GM18526 (cell line): ENCODE measurements around the gene MT1G.

Experiments
- POLR2A ChIP-seq: IDR thresholded peaks from 3 replicates; pipeline ENCODE4 v1.6.1; 2011; ENCODE audit not compliant: insufficient read length; ENCODE audit errors: extremely low read depth

MT1G gene

GRCh38 chr16:56667581-56668571 lies at the start of gene MT1G:
MT1G (minus strand) TSS chr16:56668065; CDS start chr16:56667993, 72 bp downstream.
- TF ChIP-seq POLR2A: no peak

- TF ChIP-seq POLR2A: no peak
These were observed 48.9 kb upstream of the MT1G start for GRCh38 chr16:56716761-56717160.

GRCh38 chr16:56715126-56715525 lies 47.3 kb upstream of the MT1G start:
- no peak for TF ChIP-seq POLR2A

DNA sequence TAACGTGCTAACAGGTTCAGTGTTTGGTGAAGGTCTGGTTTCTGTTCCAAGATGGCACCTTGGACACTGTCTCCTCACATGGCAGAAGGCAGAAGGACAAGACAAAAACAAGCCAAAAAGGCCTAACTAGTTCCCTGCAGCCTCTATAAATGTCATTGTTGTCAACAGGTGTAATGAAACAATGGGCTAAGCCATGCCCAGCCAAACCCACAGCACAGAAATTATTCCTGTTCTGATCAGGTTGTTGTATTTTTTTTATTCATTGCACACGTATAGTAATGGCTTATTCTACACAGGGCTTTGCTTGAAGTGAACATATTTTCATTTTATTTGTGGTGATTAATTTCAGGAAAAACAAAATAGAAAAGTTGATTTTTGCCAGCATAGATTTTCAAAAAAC lies 45.9 kb upstream of the MT1G start:
- no peak for TF ChIP-seq POLR2A

- no peak for TF ChIP-seq POLR2A
These were observed 44.0 kb upstream of the MT1G start for GRCh38 chr16:56711862-56712261.

GRCh38 chr16:56710181-56710737 lies 42.4 kb upstream of the MT1G start:
- no peak for TF ChIP-seq POLR2A

GRCh38 chr16:56709443-56710040 lies 41.7 kb upstream of the MT1G start:
- TF ChIP-seq POLR2A: no peak

GRCh38 chr16:56708525-56709442 lies 40.9 kb upstream of the MT1G start:
- TF ChIP-seq POLR2A: no peak

DNA sequence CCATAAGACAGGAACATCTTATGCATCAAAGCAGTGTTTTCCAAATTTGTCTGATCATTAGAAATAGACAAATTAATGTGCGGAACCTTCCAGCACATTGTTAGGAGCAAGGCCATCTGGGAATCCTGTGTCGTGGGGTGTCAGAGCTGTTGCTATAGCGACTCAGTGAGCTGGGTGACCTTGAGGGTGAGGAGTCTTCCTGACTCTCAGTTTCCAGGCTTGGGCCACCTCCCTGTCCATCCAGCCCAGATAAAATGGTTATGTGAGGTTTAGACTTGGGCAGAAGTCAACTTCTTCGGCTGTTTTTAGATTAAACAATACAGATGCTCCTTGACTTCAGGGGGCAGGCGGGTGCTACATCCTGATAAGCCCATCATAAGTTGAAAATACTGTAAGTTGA lies 35.0 kb upstream of the MT1G start:
- TF ChIP-seq POLR2A: no peak

- no peak for TF ChIP-seq POLR2A
These were observed 33.7 kb upstream of the MT1G start for GRCh38 chr16:56701534-56701933.

- no peak for TF ChIP-seq POLR2A
These were observed 32.8 kb upstream of the MT1G start for GRCh38 chr16:56700631-56701030.

DNA sequence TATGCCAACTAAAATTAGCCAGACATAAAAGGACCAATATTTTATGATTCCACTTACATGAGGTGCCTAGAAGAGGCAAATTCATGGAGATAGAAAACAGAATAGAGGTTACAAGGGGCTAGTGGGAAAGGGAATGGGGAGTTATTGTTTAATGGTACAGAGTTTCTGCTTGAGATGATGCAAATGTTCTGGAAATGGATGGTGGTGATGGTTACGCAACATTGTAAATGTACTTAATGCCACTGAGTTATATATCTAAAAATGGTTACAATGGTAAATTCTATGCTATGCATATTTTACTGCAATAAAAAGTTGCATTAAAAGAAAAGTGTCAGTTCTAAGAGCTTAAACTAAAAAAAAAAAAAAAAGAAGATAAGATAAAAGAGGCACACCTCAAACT lies 32.3 kb upstream of the MT1G start:
- no peak for TF ChIP-seq POLR2A

GRCh38 chr16:56697456-56698155 lies 29.7 kb upstream of the MT1G start:
- TF ChIP-seq POLR2A: no peak

DNA sequence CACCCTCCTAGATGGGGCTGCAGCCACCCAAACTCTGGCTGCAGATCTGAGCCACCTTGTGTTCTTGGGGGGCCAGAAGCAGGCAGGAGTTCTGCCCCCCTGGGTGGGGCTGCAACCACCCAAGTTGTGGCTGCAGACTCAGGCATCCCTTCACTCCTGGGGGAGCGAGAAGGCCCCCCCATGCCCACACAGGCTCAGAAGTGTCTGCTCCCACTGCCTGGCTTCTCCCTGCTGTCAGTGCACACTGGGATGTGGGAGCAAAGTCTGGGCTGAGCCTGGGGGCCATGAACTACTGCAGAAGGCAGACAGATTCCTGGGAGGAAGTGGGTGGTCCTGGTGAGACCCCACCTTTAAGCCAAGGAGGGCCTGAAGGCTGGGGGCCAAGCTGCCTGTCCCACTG lies 27.4 kb upstream of the MT1G start:
- no peak for TF ChIP-seq POLR2A
